IPS DF 4.7 (cell line): ENCODE results near the gene XXYLT1.
"Not testable (repeated sequence)": the region's sequence is repeated elsewhere in the genome, so short reads cannot be mapped to it uniquely, and the experiment has no call there.

Experiments used
- DNase-seq: peaks from one replicate; pipeline ENCODE4 v3.0.0-alpha.2; 2013; ENCODE audit warnings: low spot score; ENCODE audit errors: extremely low read depth

The XXYLT1 gene

GRCh38 chr3:195064300-195064931, 206.5 kb downstream of the XXYLT1 start:
- no peak for DNase-seq

- no peak for DNase-seq
Observed at GRCh38 chr3:195063581-195064193, 207.3 kb downstream of the XXYLT1 start.

- DNase-seq: no peak
Observed at GRCh38 chr3:195062866-195063540, 208.0 kb downstream of the XXYLT1 start.

GRCh38 chr3:195061756-195062655, 209.0 kb downstream of the XXYLT1 start:
- DNase-seq: no peak

GRCh38 chr3:195060531-195061291, 210.2 kb downstream of the XXYLT1 start:
- no peak for DNase-seq

- no peak for DNase-seq
Observed at GRCh38 chr3:195060217-195060481, 210.8 kb downstream of the XXYLT1 start.

GRCh38 chr3:195059471-195060216, 211.3 kb downstream of the XXYLT1 start:
- no peak for DNase-seq

GRCh38 chr3:195059006-195059350, 212.0 kb downstream of the XXYLT1 start:
- DNase-seq: no peak

GRCh38 chr3:195058336-195059005, 212.5 kb downstream of the XXYLT1 start:
- no peak for DNase-seq

- DNase-seq: no peak
Observed at GRCh38 chr3:195057716-195058115, 213.2 kb downstream of the XXYLT1 start.

GRCh38 chr3:195056506-195056905, 214.5 kb downstream of the XXYLT1 start:
- DNase-seq: no peak

- no peak for DNase-seq
Observed at GRCh38 chr3:195054311-195054710, 216.6 kb downstream of the XXYLT1 start.

GRCh38 chr3:195052939-195053338, 218.0 kb downstream of the XXYLT1 start:
- no peak for DNase-seq

- not testable (repeated sequence) for DNase-seq
Observed at GRCh38 chr3:195050296-195050695, 220.7 kb downstream of the XXYLT1 start.

GRCh38 chr3:195048059-195048905, 222.7 kb downstream of the XXYLT1 start:
- DNase-seq: no peak

GRCh38 chr3:195047536-195047935, 223.4 kb downstream of the XXYLT1 start:
- DNase-seq: no peak

GRCh38 chr3:195046441-195046840, 224.5 kb downstream of the XXYLT1 start:
- no peak for DNase-seq

GRCh38 chr3:195045481-195046210, 225.3 kb downstream of the XXYLT1 start:
- DNase-seq: no peak
